ENCODE data around the gene ARHGAP26. TPM values are rescaled to one million over a fixed set of nuclear protein-coding genes. Genes with fewer than 3 reads are reported as not detected.

ARHGAP26 gene
- total RNA-seq, 1 donor from 2014 or later, result 25.2 TPM

DNA sequence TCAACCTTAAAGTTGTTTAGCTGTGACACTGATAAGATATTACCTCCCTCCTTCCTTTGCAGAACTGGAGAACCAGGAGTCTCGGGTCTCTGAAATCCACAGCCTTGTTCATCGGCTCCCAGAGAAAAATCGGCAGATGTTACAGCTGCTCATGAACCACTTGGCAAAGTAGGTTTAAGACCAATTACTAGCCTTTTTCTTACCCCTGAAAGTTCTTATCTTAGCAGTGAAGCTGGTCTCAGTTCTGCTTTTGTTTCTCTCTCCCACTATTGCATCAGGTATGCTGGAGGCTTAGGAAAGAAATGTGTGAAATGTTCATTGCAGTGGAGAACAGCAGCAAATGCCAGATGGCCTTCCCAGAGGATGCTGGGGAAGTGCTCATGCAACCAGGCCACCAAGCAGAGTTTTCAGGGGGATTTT lies 287.4 kb downstream of the ARHGAP26 start:
- no peak for DNase-seq (ENCODE audit: low read depth in 2 of 2)

- DNase-seq (ENCODE audit: low read depth in 2 of 2), result no peak
Measured at GRCh38 chr5:143059355-143059754, 289.2 kb downstream of the ARHGAP26 start.

- DNase-seq (ENCODE audit: low read depth in 2 of 2), result peak in 1 of 2 donors; percentile 60
Measured at GRCh38 chr5:143059976-143060765, 290.0 kb downstream of the ARHGAP26 start.

DNA sequence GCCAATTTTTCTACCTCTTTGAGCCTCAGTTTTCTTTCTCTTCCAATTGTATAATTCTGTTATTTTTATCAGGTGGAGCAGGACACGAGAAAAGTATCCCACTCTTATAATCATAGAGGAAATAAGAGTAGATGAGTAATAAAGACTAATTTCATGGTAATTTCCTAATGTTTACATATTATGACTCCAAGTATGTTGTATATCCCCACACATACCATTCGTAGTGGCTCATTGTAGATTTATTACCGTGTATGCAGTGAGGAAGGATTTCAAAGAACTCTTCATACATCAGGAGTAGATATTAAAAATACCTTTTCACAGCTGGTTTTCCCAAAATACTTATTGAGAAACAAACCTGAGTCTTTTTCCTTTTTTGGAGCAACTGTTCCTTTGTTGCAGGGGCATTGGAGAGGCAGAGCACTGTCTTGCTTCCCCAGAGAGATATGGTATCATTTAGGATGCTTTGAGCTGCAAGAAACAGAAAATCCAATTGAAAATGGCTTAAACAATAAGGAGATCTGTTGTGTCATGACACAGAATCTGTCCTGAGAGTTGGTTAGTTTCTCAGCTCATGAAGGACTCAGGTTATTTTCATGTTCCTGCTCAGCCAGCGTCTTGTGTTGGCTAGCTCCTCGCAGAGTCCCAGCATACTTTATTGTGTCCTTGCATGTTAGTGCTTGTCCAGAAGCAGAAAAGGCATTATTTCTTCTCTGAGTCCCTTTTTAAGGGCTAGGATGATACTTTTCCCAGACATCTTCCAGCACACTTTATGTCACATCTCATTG lies 291.2 kb downstream of the ARHGAP26 start:
- DNase-seq (ENCODE audit: low read depth in 2 of 2), result peak in 1 of 2 donors; percentile 42

DNA sequence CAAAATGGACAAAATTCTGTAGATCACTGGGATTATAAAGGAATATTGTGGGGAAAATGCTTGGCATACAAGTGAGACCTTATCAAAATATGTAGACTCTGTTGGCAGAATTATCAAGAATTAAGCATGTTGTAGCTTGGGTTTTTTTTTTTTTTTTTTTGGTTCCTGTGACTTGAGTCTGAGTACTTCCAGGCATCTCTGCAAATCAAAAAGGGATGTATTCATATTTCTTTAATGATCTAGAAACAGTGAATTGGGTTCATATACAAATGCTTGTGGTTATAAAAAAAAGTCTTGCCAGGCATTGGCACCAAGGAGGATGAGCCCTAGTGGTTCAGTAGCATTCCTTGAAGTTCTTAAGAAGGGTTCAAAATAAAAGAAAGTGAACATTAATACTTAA lies 292.2 kb downstream of the ARHGAP26 start:
- no peak for DNase-seq (ENCODE audit: low read depth in 2 of 2)

DNA sequence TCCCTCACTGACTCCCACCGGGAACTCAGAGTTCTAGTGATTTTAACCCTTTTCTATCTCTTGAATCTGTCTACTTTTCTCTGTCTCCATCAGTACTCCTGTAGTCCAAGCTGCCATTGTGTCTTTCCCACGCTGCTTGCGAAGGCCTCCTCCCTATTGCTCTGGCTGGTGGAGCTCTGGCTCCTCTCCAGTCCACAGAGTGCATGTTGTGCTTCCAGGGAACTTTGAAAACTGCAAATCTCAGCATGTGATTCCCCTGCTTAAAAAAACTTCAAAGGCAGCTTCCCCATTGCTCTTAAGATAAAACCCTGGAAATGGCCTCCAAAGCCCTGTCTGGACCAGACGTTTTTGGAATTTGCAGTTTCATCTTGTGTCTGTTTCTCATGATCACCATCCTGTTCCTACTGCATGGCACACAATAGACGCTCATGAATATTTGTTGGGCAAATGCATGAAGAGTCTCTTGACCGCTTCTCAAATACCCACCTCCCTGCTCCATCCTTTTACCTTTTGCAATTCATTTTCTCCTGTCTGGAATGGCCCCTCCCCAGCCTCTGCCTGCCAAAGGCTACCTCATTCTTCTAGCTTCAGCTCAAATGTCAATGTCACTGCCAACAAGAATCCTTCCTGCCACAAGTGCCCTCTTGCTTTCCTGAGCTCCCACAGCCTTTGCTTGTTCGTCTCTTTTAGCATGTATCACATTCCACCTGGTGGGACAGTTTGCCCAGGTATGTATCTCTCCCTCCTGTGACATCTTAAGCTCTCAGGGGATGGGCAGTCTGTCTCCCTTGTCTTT lies 293.2 kb downstream of the ARHGAP26 start:
- no peak for DNase-seq (ENCODE audit: low read depth in 2 of 2)

DNA sequence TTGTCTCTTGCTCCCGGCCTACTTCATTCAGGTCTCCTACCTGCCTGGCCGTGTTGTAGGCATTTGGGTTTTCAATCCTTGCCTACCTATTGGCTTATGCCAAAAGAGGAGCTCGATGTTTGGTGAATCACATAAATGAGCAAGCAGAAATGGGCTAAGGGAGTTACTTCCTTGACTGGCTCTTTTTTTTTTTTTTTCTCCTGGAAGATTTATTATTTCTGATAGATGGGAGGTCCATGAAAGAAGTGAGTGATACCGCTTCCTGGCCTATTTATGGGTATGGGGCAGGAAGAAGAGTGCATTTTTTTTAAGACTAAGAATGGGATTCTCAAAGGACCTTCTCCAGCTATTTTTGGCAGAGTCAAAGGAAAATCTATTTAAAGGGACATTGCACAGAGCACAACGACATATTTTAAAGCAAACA lies 294.1 kb downstream of the ARHGAP26 start:
- peak in 1 of 2 donors; percentile 46 for DNase-seq (ENCODE audit: low read depth in 2 of 2)

- DNase-seq (ENCODE audit: low read depth in 2 of 2), result no peak
Measured at GRCh38 chr5:143064676-143065075, 294.5 kb downstream of the ARHGAP26 start.

- peak in 1 of 2 donors; percentile 21 for DNase-seq (ENCODE audit: low read depth in 2 of 2)
Measured at GRCh38 chr5:143065185-143065965, 295.2 kb downstream of the ARHGAP26 start.

GRCh38 chr5:143065996-143066522 lies 295.9 kb downstream of the ARHGAP26 start:
- DNase-seq (ENCODE audit: low read depth in 2 of 2), result no peak

DNA sequence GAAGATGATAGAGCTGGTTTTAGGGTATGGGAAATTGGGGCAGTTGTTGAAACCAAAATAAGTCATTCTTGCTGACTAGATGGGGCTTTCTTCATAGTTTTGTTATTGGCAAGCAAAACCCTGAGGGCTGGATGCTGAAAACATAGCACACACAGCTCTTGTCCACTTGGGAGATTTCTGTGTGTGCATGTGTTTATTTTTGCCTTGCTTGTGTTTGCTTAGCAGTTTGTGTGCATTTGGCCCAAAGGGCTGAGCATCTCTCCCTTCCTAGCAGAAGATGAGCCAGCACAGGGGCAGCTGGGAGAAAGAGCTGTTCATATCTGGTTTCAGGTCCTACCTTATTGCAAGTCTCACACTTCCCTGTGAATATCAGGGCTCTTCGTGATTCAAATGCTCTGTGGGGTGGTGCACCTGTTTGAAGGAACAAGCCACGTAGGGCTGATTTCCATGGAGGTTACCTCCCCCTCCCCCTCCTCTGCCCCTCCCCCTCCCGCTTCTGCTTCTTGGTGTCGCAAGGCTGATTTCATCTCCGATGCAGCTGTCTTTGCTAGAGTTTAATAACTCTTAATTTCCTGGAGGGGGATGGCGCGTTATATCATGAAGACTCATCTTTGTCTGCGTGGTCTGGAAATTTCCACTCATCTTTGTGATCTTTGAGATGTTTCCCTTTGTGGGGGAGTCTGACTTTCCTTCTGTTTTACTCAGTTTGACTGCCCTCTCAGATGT lies 296.5 kb downstream of the ARHGAP26 start:
- no peak for DNase-seq (ENCODE audit: low read depth in 2 of 2)

- DNase-seq (ENCODE audit: low read depth in 2 of 2), result no peak
Measured at GRCh38 chr5:143068712-143069111, 298.5 kb downstream of the ARHGAP26 start.

GRCh38 chr5:143071927-143072326 lies 301.8 kb downstream of the ARHGAP26 start:
- no peak for DNase-seq (ENCODE audit: low read depth in 2 of 2)

DNA sequence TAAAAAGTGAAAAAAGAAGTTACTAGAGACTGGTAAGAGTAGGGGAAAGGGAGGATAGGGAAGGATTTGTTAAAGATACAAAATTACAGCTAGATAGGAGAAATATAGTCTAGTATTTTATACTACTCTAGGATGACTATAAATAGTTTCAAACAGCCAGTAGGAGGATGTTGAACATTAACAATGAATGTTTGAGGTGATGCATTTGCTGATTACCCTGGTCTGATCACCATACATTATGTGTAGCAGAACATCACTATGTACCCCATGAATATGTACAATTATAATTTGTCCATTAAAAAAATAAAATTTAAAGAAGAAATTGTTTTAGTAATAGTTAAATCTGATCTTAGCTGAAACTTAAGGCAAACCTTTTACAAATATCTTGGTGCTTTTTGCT lies 302.6 kb downstream of the ARHGAP26 start:
- DNase-seq (ENCODE audit: low read depth in 2 of 2), result no peak

GRCh38 chr5:143073766-143074165 lies 303.6 kb downstream of the ARHGAP26 start:
- DNase-seq (ENCODE audit: low read depth in 2 of 2), result no peak

DNA sequence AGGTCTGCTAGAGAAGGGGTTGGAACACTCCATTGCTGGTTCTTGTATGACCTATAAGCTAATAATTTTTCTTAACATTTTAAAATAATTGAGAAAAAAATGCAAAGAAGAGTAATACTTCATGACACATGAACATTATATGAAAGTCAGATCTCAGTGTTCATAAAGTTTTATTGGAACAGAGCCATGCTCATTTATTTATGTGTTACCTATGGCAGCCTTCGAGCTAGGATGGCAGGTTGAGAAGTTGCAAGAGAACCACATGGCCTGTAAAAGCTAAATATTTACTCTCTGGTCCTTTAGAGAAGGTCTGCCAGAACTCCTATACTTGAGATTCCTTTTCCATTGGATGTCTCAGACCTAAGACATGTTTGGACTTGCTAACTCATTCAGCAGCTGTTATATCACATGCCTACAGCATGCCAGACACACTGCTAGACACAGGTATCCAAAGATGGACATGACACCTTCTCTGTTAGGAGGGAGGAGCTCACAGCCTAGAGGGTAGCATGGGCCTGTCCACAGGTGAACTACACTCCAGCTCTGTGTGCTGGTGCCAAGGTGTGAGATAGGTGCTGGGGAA lies 304.3 kb downstream of the ARHGAP26 start:
- no peak for DNase-seq (ENCODE audit: low read depth in 2 of 2)

DNA sequence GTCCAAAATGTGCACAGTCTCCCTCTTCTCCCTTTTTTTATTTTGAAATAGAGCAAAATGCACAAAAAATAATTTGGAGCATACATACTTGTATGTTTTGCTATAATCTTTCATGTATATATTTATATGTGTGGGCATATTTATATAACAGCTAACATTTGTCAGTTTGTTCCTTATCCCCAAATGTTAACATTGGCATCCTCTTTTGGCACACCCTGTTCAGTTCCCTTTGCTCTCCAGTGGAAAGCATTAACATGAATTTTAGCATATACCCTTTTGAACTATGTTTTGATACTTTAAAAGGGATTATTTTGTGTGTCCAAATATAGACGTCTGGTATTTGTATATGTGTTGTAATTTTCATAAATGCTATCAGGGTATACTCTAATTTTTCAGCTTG lies 306.2 kb downstream of the ARHGAP26 start:
- DNase-seq (ENCODE audit: low read depth in 2 of 2), result no peak

- no peak for DNase-seq (ENCODE audit: low read depth in 2 of 2)
Measured at GRCh38 chr5:143077453-143078103, 307.4 kb downstream of the ARHGAP26 start.

DNA sequence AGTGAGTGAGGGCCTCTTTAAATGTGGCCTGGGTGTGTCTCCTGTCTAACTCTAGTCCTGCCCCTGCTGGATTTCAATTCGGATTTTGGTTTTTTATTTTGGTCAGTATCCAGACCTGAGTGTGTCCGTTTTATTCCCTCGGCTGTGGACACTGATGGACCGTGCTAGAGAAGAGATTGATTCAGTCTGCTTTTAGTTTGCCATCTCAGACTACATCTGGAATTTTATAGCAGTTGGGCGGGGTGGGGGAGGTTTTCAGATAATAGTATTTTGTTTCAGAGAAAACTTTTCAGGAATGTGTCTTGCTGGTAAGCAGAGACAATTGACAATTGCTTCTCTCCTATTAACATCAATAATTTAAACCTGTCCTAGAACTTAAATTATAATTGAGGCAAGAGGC lies 308.1 kb downstream of the ARHGAP26 start:
- DNase-seq (ENCODE audit: low read depth in 2 of 2), result no peak

All from dermis microvascular lymphatic vessel endothelial cell (primary cell).